OCI-LY1 (cell line): ENCODE measurements around the gene DHRS1.

ENCODE experiments used
- EZH2 ChIP-seq: fragments of 200-600 bp; sonication (generic), shearing (Covaris generic); IDR thresholded peaks from 2 replicates; pipeline ENCODE4 v1.8.0; 2017; ENCODE audit warnings: borderline replicate concordance, mixed run types, mild to moderate bottlenecking, antibody characterized with exemption, low read length, moderate library complexity, mixed read lengths
- TF ChIP-seq, protein P1 (sequence below): fragments of 200-600 bp; sonication (generic), shearing (Covaris generic); IDR thresholded peaks from 2 replicates; pipeline ENCODE4 v1.5.1; 2017; ENCODE audit warnings: mild to moderate bottlenecking, antibody characterized with exemption, low read length, moderate library complexity, mixed read lengths

- TF ChIP-seq, protein P1, sequence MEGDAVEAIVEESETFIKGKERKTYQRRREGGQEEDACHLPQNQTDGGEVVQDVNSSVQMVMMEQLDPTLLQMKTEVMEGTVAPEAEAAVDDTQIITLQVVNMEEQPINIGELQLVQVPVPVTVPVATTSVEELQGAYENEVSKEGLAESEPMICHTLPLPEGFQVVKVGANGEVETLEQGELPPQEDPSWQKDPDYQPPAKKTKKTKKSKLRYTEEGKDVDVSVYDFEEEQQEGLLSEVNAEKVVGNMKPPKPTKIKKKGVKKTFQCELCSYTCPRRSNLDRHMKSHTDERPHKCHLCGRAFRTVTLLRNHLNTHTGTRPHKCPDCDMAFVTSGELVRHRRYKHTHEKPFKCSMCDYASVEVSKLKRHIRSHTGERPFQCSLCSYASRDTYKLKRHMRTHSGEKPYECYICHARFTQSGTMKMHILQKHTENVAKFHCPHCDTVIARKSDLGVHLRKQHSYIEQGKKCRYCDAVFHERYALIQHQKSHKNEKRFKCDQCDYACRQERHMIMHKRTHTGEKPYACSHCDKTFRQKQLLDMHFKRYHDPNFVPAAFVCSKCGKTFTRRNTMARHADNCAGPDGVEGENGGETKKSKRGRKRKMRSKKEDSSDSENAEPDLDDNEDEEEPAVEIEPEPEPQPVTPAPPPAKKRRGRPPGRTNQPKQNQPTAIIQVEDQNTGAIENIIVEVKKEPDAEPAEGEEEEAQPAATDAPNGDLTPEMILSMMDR, result no peak
- TF ChIP-seq EZH2, result no peak
Observed at GRCh38 chr14:24334431-24335291, 35.1 kb upstream of the DHRS1 start, which contains the start of gene ADCY4.
